Amygdala (tissue), 56 donors: ENCODE measurements around the gene BACH1.
A peak's percentile ranks its signal among the peaks of the same experiment; 100 is the strongest.
"Not testable (repeated sequence)": the region's sequence is repeated elsewhere in the genome, so short reads cannot be mapped to it uniquely, and the experiment has no call there.

Experiments
- DNase-seq, 56 donors: peaks; one replicate each; lab custom pipeline; 2025; lab: John Stamatoyannopoulos, UW

The BACH1 gene

DNA sequence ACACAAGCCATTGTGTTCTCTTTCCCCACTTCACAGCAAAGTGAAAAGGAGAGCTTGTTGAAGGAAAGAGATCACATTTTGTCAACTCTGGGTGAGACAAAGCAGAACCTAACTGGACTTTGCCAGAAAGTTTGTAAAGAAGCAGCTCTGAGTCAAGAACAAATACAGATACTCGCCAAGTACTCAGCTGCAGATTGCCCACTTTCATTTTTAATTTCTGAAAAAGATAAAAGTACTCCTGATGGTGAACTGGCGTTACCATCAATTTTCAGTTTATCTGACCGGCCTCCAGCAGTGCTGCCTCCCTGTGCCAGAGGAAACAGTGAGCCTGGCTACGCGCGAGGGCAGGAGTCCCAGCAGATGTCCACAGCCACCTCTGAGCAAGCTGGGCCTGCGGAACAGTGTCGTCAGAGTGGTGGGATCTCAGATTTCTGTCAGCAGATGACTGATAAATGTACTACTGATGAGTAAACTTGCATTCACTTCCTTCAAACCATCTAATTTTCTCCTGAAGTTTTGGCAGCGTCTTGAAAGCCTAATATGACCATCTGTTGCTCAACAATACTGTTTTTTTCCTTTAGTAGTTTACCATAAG lies 43.7 kb downstream of the BACH1 start:
- DNase-seq: peak in 2 of 56 donors; percentile 4 to 5

DNA sequence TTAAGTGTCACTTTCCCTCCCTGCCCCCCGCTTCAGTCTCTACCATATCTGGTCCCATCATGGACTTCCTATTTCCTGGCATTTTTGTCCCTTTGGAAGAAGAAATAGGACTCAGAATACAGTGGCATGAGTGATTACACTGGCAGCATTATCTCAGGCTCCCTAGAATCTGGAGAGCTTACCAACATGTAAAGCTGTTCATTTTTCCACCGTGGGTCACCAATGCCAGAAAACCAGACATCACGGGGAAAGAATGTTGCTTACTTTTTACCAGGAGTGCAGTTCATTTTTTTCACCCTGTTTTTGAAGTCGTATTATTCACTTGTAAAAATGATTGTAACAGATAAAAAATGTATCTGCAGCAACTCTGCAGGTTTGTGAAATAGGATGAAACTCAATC lies 44.8 kb downstream of the BACH1 start:
- DNase-seq: no peak

DNA sequence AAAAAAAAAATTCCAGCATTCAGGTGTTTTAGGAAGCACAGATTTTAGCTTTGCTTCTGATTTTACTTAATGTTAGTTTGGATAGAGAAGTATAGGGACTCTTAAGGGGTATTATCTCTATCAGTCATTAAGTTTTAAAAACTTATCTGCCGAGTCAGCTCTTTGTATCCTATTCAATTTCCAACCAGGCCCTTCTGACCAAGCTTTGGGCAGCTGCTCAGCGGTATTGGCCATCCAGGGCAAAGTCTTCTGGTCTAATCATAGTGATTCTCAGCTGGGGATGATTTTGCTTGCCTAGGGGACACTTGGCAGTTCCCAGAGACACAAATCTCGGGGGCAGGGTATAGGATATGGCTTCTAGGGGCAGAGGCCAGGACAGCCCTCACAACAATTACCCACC lies 47.6 kb downstream of the BACH1 start:
- DNase-seq: no peak

DNA sequence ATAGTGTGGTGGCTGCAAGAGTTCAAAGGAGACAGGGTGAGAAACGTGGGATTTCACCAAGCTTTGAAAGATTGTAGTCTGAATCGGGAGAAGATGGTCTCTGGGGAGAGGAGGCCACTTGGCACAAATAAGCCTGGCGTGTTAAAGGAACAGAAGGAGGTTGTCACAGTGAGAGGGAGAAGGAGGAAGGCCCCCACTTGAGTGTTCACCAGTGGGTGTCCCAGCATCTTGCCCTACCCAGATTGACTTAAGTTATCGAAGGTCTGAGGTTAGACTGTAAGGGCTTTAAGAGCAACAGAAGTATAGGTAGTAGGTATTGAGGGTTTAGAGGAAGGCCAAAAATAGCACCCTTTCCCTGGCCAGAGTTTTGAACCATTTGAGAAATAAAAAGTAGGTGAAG lies 48.0 kb downstream of the BACH1 start:
- no peak for DNase-seq

DNA sequence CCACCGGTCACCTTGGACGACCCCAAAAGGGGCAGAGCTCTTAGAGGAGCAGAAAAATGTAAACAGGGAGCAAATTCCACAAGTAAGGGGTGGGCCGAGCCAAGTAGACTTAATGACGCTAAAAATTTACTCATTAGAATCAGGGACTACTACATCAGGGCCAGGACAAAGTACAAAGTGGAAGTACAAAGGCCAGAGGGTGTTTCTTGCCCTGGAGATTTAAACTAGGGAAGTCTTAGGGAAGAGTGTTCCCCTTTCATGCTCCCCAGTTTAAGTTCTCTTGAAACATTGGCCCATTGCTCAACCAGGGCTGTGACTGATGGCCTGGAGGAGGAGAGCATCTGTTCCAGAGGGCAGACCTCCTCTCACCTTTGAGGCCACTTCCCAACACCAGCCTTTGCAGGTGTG lies 48.6 kb downstream of the BACH1 start:
- no peak for DNase-seq

DNA sequence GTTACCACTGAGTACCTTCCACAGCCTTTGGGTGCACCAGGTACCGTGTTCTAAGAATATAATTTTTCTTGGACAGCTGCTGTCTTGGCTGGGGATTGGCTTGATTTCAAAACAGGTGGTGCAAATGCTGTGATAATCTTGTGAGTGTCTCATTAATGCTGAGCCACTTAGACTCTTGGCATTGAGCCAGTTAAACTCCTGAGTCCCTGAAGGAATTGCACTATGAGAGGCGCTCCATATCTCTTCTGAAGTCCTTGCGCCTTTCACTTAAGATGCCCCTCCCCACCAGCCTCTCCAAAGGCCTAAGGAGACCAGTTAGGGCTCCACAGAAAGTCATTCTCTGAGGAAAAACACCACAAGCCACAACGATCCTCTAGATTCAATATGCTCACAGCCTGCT lies 51.0 kb downstream of the BACH1 start:
- no peak for DNase-seq

DNA sequence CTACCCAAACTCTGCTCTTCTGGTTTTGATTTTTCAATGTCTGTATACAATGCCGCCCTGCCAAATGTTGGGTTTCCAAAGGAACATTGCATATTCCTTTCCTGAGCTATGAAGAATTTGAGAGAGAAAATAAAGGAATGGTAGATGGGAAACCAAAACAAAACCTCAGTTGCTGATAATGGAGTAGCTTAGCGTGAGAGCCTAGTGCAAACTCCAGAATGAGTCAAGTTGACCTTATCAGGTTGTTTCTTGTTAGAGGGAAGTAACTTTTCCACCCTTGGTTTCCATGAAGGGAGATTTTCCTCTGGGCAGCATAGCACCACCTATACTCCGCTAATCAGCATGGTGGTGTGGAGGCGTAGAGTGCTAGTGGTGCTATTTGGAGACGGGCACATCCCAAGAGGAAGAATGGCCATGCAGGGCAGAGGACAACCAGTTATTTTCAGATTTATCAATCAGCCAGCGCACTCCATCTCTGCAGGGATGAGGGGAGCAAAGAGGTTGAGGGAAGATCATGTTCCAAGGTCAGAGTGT lies 51.6 kb downstream of the BACH1 start:
- no peak for DNase-seq

DNA sequence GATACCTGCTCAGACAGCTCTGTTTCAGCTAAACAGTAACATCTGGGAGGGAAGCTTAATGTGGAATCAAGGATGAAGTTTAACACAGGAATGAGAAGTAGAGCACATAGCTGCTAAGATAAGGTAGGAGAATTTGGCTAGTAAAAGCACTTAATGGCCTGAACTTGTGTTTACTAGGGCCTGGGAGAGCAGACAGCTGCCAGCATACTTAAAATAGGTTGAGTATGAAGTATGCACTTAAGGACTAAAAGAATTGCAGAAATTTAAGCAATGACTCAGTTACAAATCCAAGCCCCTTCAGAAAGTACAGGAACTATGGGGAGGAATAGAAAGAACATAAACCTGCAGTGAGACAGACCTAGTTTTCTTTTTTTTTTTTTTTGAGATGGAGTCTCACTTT lies 53.0 kb downstream of the BACH1 start:
- no peak for DNase-seq

DNA sequence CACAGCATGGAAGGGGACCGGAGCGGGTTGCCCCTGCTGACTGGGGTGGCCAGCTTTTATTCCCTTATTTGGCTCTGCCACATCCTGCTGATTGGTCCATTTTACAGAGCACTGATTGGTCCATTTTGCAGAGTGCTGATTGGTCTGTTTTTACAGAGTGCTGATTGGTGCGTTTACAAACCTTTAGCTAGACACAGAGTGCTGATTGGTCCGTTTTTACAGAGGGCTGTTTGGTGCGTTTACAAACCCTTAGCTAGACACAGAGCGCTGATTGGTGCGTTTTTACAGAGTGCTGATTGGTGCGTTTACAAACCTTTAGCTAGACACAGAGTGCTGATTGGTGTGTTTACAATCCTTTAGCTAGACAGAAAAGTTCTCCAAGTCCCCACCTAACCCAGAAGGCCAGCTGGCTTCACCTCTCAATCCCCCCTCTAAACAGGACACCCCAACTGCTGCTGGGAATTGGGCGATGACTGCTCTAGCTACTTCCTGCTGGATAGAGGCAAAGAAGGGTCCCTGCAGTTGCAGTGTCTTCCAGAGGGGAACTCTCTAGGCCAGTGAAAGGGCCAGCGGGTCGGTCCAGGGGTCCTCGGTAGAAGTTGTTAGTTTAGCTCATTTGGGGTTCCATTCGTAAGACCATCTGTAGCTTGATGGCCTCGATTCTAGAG lies 56.5 kb downstream of the BACH1 start:
- not testable (repeated sequence) for DNase-seq

DNA sequence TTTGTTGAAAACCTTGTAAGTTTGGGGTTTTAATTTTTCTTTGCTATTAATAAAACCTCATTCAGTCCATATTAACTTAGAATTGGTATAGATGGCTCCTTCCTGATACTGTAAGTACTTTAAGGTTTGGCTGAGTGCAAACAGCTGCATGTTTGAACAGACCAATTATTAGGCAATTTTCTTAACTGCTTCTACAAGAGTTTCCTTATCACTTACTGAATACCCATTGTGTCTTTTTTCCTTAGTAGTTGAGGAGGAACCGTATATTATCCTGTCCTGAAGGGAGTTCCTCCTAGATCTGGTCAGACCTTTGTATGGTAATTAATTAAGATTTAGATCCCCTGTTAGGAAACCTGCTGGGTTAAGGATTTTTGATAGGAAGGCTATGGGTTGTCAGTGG lies 57.6 kb downstream of the BACH1 start:
- not testable (repeated sequence) for DNase-seq

DNA sequence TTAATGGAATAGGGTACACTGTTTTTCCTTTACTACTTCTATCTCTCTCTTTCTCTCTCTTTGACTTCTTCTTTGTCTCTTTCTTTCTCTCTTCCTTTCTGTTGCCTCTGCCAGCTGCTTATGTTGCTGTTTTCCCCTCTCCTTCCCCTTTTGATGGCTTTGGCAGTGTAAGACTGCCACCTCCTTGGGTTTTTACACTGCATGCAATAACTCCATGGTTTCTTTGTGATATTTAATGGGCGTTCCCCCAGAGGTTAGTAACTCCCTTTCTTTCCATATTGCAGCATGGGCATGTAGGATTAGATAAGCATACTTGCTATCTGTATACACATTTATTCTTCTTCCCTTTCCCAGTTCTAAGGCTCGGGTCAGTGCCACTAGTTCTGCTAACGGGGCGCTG lies 58.1 kb downstream of the BACH1 start:
- not testable (repeated sequence) for DNase-seq

DNA sequence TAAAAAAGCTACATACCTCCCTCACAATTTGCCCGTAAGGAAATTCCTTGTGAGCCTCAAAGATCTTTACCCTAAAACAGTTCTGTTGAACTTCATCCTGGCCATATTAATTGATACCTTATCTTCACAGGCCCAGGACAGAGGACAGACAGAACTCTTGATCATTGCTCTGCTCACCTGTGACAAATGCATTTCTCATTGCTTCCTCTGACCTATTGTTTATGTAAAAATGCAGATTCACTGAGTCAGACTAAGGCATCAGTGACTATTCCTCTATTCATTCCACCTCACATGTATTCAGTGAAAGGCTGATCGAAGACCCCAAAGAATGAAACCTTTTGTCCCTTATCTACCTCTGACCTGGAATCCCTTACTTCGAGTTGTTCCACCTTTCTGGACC lies 61.0 kb downstream of the BACH1 start:
- no peak for DNase-seq

DNA sequence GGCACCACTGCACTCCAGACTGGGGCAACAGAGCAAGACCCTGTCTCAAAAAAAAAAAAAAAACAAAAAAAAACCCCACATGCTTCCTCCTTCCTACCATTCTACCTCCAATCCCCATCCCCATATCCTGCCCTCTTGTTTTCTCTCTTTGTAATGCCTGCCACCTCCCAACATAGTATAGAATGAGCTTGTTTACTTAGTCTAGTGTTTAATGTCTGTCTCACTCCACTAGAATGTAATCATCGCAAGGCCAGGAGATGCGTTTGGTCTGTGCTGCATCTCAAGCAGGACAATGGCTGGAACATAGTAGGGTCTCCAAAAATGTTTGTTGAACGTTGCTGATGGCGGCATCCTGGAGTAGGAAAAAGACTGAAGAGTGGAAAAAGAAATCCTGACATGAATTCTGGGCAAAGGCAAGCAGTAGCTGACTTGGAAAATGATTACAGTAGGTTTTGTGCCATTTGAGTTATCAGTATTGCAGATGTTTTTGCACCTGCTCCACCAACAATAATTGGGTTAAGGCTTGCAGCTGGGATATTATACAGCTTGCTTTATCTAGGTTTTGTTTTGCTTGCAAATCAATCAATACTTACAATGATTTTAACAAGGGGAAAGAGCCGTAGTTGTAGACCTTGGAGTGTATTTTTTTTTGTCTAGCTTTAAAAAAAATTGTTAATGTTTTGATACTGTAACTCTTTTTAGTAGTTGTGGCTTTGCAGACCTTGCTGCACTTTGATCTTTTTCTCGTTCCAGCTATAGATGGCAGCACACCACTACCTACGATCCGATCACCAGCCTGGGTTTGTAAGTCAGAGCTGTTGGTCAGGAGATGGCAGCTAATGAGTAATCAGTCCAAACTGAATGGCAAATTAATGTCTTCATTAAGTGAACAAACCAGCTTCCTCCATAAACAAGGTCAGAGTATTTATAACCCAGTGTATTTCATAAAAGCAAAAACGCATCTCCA lies 62.4 kb downstream of the BACH1 start:
- DNase-seq: peak in 9 of 56 donors; percentile 1 to 31 (median 14)

DNA sequence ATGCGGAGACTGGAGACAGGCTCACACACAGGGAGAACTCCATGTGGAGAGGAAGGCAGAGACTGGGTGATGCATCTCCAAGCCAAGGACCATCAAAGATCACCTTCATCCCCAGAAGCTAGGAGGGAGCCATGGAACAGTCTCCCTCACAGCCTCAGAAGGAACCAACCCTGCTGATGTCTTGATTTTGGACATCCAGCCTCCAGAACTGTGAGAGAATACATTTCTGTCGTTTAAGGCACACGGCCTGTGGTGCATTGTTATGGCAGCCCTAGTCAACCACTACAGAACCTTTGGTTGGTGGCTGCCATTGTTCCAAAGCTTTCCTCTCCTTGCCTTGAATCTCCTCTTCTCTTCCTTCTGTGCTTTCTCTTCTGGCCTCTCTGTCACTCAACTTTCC lies 64.0 kb downstream of the BACH1 start:
- DNase-seq: no peak

DNA sequence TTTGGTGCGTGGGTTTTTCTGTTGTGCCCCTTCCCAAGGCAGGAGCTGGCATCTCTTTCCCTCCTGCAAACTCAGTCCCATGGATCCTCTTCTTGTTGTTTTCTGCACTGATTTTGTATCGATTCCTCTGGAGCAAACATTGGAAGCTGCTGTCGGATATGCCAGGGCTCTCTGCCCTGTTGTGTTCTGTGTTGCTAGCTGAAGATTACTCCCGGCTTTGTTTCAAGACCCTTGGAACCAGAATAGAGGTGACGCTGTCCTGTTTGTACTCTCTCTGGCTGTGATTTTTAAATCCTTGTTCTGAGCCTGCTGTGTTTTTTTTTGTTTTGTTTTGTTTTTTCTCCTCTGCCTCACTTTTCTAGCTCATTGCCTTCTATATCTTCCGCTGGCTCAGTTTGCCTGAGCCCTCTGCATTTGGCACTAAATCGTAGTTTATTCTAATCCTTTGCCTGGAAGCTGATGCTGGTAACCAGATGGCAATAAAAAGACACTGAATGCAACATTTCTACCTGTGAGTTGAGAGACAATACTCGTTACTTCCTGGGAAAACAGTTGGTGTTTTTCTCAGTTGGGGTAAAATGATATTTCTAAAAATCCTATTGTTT lies 67.0 kb downstream of the BACH1 start:
- no peak for DNase-seq

DNA sequence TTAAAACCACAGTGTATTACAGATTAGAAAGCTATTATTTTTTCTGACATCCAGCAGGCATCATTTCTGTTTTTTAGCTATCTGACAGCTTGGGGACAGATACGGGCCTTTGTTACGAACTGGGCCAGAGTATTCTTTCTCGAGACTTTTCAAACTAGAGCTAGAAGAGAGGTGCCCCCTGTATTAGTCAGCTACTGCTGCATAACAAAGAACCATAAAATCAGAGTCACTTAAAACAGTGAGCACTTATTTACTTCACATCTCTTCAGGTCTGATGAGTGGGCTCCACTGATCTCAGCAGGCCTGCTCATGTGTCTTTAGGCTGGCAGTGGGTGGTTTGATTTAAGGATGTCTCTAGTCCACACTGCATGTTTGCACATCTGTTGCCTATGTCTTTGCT lies 67.8 kb downstream of the BACH1 start:
- DNase-seq: no peak

DNA sequence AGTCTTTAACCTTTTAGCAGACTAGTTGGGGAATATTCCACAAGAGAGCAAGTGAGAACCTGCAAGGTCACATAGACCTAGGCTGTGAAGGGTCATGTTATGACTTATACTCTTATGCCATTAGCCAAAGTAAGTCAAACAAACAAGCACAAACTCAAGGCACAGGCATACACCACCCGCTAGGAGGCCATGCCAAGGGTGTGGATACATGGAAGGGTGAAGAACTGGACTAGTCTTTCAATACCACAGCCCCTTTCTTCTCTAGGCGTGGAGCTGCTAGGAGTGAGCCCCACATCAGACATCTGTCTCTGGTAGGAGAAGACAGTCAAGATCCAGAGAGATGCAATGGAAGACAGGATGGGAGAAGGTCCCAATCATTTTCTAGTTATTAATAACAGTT lies 68.6 kb downstream of the BACH1 start:
- DNase-seq: no peak

DNA sequence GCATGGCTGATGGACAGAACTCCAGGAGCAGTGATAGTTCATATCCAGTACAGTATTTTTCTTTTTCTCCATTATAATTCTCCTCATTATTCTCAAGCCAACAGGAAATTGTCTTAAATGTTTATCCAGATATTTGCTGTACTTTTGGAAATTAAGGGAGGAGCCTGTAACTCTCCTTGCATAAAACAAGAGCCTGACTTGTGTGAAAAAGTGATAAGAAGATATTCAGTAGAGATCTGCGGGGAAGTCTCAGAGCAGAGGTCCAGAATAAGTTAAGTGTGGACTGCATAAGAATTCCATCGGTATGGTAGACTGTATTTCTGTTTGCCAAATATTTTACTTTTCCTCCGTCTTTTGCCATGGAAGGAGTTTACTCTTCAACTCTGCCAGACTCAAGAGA lies 70.2 kb downstream of the BACH1 start:
- no peak for DNase-seq

DNA sequence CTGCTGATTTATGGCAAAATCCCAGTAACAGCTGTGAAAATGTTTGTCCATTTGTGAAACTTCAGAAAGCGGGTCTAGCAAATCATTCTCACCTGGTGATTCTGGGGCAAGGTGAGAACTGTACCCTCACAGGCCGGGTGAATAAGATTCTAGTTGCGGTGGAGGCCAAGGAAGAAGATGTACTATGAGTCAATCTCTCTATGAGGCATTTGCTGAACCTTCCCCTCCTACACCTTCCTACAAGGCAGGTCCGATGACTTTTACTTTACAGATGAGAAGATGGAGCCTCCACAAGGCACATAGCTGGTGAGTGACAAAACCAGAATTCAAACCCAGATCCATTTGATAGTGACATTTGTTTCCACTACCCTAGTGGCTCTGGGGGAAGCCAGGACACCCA lies 72.7 kb downstream of the BACH1 start:
- no peak for DNase-seq

DNA sequence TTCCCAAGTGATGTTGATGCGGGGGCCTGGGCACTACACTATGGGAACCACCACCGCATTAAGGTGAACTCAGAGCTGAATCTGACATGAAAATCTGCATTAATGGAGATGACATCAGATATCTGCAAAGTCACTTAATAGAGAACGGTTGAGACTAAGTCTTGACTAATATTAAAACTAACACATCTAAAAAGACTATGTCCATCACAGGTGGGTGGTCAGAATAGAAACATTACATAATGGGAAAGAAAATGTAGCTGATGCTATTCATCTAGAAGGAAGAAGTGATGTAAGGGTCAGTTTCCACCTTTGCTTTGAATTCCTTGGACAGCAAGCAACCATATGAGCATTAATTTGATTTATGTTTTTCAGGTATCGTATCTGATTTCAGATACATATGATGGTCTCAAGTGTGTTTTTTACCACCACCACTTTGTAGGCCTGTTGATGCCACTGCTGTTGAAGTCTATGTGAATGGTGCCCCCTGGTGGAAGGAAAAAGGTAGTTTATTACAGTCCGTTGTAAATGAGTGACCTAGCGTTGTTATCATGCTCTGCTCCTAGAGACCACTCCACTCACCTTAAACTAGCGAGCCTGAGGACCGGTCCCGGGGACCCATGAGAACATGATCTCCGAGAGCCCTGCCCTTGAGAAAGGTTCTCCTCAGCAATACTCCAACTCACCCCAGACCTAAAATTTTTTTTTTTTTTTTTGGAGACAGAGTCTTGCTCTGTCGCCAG lies 73.5 kb downstream of the BACH1 start:
- DNase-seq: peak in 24 of 56 donors; percentile 1 to 79 (median 18)
